ENCODE results near the gene RNF6.

The RNF6 gene

GRCh38 chr13:26200811-26201210, 21.3 kb downstream of the RNF6 start:
- TF ChIP-seq CTCF (IDR thresholded peaks at IDR 0.05), result no peak
- peaks cover 0 to 7% (median 3%) of the 10 kb centered on the region in 3 donors for H3K36me3 ChIP-seq
- no peak overlapping the region for H3K27ac ChIP-seq
- H3K9me3 ChIP-seq, result peaks cover 0 to 6% (median 5%) of the 10 kb centered on the region in 3 donors
- H3K27me3 ChIP-seq, result no peaks in the 10 kb centered on the region
- intact Hi-C loops (cut with DNase I; ENCODE audit: low total_unique reads), result no loop called here
- H3K4me1 ChIP-seq, result peaks cover 0 to 24% (median 5%) of the 10 kb centered on the region in 4 donors
- no peak for DNase-seq
- no peak overlapping the region for H3K4me3 ChIP-seq

GRCh38 chr13:26198116-26198515, 24.0 kb downstream of the RNF6 start:
- Histone ChIP-seq H3K27ac (no peak overlapping the region), H3K4me3 (no peak overlapping the region), H3K4me1 (peaks cover 0 to 16% (median 3%) of the 10 kb centered on the region in 4 donors), H3K9me3 (peaks cover 0 to 6% (median 5%) of the 10 kb centered on the region in 3 donors), H3K27me3 (no peaks in the 10 kb centered on the region), H3K36me3 (no peaks in the 10 kb centered on the region)
- TF ChIP-seq CTCF (IDR thresholded peaks at IDR 0.05), result no peak
- intact Hi-C loops (cut with DNase I; ENCODE audit: low total_unique reads), result no loop called here
- DNase-seq, result no peak

- Histone ChIP-seq H3K4me1 (peaks cover 0 to 8% (median 0%) of the 10 kb centered on the region in 4 donors), H3K27ac (no peak overlapping the region), H3K9me3 (peaks cover 0 to 6% (median 5%) of the 10 kb centered on the region in 3 donors), H3K27me3 (no peaks in the 10 kb centered on the region), H3K36me3 (no peaks in the 10 kb centered on the region), H3K4me3 (no peak overlapping the region)
- no peak for DNase-seq
- TF ChIP-seq CTCF (IDR thresholded peaks at IDR 0.05), result no peak
- intact Hi-C loops (cut with DNase I; ENCODE audit: low total_unique reads), result no loop called here
These were observed 24.8 kb downstream of the RNF6 start for GRCh38 chr13:26197298-26197697.

- H3K36me3 ChIP-seq, result no peaks in the 10 kb centered on the region
These were observed 35.1 kb downstream of the RNF6 start for GRCh38 chr13:26186995-26187394.

GRCh38 chr13:26186118-26186870, 35.8 kb downstream of the RNF6 start:
- no peaks in the 10 kb centered on the region for H3K9me3 ChIP-seq
- peak; percentile 74 to 87 for DNase-seq
- H3K27me3 ChIP-seq, result no peaks in the 10 kb centered on the region
- peak overlapping the region; percentile 72 to 78 for H3K27ac ChIP-seq
- H3K36me3 ChIP-seq, result no peaks in the 10 kb centered on the region
- H3K4me3 ChIP-seq, result peak overlapping the region; percentile 58 to 85
- peaks cover 0 to 10% (median 6%) of the 10 kb centered on the region in 4 donors for H3K4me1 ChIP-seq
- peak; percentile 9 to 34 for TF ChIP-seq CTCF (IDR thresholded peaks at IDR 0.05)
- intact Hi-C loops (cut with DNase I; ENCODE audit: low total_unique reads), result no loop called here

More at GRCh38 chr13:26186995-26187394, 35.1 kb downstream of the RNF6 start:
- Histone ChIP-seq H3K27me3 (no peaks in the 10 kb centered on the region), H3K27ac (peak overlapping the region; percentile 72 to 78), H3K4me3 (peak overlapping the region; percentile 58 to 85), H3K9me3 (no peaks in the 10 kb centered on the region), H3K4me1 (peaks cover 0 to 10% (median 6%) of the 10 kb centered on the region in 4 donors)
- intact Hi-C loops (cut with DNase I; ENCODE audit: low total_unique reads), result no loop called here
- TF ChIP-seq CTCF (IDR thresholded peaks at IDR 0.05), result no peak
- peak in 1 of 2 donors; percentile 20 for DNase-seq
